ENCODE data around the gene MAD1L1.

MAD1L1 gene

DNA sequence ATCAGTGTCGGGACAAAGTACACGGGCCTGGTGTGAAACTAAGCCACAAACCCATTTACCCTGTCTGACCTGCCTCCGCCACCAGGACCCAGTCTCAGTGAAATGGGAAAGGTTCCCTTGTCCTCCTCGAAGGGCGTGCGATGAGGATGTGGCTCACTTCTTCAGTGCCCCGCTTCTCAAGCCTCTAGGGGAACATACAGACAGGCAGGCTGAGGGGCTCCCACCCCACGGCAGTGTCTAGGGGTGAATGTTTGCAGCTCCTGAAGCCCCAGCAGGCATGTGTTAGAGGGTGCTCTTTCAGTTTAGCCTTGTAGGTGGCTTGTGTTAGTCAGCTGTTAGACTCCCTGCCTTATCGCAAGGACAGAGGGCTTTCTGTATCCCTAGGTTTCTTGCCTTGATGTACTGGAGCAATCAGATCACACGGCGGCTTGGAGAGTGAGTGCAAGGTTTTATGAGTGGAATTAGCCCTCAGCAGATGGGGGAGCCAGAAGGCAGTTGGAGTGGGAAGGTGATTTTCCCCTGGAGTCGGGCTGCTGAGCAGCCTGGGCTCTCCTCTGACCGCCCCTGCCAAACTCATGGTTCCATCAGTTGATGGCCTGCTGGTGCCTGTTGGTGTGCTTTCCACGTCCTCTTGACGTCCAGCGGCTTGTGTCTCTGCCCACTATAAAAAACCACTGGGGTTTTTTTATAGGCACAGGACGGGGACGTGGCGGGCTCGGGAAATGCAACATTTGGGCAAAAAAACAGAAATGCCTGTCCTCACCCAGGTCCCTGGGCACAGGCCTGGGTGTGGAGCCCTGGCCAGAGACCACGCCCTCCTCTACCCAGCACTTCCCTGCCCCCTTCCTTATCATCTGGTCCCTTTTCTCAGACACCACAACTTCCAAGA is 10.0 kb upstream of the MAD1L1 start:
- DNase-seq (ENCODE audit: low read depth), result no peak

DNA sequence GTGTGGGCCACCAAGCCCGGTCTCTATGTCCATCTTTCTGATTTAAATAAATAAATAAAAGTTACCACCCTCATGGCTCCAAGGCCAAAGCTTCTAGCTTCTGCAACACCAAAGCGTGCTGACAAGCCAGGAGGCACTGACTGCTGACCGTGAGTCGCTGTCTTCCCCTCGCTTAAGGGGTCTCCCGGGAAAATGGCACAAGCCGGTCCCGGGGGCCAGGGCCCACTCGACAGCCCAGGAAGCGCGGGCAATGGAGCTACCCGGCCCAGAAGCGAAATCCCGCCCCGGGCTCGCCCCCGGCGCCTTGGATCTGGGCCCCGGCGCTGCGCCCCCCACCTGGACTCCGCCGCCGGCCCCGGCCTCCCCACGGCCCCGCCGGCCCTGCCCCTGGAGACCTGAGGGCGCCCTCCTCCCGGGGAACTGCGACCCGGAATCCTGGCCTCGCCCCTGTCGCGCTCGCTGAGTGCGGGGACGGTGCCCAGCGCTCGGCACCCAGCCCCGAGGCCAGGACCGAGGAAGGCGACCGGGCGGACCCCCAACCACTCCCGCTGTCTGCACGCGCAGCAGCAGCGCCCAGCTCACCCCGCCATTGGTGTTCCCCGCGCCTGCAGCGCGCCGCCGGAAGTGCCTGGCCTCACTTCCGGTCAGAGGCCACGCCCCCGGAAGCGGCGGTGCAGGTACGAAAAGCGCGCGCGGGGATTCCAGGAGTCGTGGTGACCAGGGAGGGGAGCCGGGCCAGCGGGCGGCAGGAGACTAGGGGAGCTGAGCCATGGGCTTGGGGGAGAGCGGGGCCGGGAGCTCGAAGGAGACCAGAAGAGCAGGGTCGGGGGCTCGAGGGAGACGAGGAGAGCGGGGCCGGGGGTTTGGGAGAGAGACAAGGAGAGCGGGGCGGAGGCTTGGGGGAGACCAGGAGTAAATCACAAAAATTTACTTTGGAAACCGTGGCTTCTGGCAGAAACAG is 9.1 kb upstream of the MAD1L1 start, which contains the start of the genes MRM2 and NUDT1:
TSS of gene MRM2 (minus strand) at position 626 of the 961 bp plus-strand sequence. CDS start at position 590, 36 bp downstream.
TSS of gene NUDT1 (plus strand) at position 647 of the 961 bp plus-strand sequence. CDS start 2,349 bp downstream, outside the sequence.
- peak; percentile 34 for DNase-seq (ENCODE audit: low read depth)

DNA sequence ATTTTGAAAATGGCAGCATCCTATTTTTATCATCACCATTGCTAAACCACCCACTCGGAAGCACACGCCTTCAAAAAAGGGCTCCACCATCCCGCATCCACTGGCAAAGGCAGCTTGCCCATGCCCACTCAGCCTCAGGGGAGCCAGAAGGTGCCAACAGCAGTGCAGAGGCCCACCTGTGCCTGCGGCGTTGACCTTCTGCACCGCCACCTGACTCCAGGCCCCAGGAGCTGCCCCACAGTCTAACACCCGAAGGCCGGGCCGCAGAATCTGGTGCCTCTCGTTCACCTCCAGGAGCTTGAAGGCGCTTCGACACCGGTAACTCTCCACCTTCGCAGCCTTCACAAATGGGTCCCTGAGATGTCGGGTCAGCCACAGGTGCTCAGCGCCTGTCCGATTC is 6.5 kb upstream of the MAD1L1 start:
- no peak for DNase-seq (ENCODE audit: low read depth)

DNA sequence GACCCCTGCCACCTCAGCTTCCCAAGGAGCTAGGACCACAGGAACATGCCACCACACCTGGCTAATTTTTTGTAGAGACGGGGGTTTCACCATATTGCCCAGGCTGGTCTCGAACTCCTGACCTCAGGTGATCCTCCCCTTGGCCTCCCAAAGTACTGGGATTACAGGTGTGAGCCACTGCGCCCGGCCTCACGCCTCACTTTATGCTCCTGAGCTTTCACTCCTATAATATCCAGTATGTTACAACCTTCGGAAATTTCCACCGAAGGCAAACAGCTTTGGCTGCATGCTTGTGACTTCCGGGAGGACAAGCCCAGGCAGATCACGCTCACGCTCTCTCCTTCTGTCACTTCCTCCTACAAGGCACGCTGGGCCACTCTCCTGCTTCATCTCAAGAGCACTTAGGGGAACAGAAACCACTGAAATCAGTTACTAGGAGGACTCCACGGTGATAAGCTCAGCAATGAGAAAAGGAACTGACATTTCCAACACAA is 4.4 kb upstream of the MAD1L1 start:
- DNase-seq (ENCODE audit: low read depth), result no peak

DNA sequence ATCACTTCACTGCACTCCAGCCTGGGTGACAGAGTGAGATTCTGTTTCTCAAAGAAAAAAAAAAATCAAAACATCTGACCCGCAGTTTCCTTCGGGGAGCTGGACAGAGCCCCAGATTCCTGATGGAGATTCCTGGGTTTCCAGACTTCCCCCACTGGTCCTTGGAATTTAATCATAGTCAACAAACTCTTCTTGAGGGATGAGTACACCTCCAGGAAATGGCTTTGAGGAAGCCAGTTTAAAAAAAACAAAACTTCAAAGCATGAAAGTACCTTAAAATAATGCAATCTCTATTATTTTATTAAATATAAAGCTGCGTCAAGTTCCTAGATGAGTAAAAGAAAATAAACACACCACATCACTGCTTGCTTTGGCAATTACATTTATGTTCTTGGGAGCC is 1.2 kb upstream of the MAD1L1 start:
- no peak for DNase-seq (ENCODE audit: low read depth)

DNA sequence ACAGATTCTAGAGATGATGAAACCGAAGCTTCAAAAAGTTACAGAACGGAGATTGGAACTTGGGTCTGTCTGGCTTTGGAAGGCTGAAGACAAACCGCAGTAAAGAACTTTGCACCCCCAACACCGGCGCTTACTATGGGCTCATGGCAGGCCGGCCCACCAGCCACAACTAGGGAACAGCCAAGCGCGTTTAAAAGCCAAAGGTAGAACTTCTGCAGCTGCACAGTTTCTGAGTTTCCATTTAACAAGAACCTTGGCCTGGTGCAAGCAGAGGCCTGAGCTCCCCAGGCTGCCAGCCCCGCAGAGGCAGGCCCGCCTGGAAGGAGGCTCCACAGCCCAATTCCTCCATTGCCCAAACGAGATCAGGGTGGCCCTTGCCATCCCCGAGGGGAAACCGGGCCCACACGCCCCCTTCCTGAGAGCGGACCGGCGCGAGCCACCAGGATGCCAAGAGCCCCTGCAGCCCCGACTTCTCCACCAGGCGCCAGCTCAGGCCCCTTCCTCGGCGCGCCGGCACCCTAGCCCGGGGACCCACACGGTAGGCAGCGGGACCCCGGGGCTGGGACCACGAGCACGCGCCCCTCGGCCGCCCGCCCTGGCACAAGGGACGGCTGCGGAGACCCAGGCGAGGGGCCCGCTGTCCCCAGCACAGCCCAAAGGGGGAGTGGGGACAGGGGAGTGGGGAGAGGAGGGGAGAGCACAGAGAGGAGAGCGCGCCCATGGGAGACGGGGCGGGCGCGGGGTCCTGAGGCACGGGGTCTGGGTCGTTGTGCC is 566 bp downstream of the MAD1L1 start:
- DNase-seq (ENCODE audit: low read depth), result no peak

DNA sequence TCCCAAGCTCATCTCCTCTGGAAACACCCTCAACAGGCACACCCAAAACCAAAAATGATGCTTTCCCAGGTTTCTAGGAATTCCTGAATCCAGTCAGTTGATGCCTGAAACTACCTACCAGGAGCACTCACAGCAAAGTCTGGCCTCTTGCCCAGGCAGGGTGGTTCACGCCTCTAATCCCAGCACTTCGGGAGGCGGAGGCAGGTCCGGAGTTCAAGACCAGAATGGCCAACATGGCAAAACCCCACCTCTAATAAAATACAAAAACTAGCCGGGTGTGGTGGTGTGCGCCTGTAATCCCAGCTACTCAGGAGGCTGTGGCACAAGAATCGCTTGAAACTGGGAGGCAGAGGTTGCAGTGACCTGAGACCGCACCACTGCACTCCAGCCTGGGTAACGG is 1.9 kb downstream of the MAD1L1 start:
- DNase-seq (ENCODE audit: low read depth), result no peak

DNA sequence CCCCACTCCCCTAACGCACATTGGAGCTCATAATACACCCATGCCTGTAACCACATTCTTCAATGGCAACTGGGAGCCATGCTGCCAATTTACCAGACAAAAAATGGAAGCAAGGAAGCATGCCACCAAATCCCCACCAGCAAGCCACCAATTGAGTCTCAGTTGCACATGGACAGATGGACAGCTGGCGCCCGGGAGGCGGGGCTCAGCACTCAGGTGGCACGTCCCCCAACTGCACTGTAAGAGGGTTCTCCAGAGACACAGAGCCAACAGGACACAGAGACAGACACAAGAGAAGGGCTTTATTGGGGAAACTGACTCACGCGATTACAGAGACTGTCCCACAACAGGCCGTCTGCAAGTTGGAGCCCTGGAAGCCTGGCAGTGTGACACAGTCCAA is 2.5 kb downstream of the MAD1L1 start:
- DNase-seq (ENCODE audit: low read depth), result no peak

DNA sequence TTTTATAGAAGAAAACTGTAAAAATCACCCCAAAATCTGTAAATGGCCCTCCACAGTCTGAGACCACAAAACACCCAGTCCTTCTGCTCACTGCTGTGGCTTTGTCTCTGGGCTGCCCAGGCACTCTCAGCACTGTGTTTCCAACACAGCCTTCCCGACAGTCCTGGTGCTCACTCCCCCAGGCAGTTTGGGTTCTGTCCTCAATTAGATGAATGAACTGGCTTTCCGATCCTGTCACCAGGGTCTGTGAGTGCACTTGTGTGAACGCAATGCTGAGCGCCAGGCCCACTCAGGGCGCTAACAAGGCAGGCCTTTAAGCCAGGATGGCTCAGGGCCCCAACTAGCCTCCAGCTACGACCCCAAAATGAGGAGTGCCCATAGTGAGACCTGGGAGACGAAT is 3.3 kb downstream of the MAD1L1 start:
- DNase-seq (ENCODE audit: low read depth), result no peak

DNA sequence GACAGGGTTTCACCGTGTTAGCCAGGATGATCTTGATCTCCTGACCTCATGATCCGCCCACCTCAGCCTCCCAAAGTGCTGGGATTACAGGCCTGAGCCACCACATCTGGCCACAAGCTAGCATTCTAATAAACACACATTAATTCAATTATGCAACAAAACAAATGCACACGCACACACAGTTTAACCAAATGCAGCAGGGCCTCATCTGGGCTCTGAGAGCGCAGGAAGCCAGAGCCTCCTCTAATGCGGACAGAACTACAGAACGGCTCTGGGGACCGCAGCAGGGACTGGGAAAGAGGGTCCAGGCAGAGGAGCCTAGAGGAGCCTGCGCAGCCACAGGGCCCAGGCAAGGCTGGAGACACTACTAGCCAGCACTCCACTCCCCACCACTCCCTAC is 3.8 kb downstream of the MAD1L1 start:
- DNase-seq (ENCODE audit: low read depth), result no peak

DNA sequence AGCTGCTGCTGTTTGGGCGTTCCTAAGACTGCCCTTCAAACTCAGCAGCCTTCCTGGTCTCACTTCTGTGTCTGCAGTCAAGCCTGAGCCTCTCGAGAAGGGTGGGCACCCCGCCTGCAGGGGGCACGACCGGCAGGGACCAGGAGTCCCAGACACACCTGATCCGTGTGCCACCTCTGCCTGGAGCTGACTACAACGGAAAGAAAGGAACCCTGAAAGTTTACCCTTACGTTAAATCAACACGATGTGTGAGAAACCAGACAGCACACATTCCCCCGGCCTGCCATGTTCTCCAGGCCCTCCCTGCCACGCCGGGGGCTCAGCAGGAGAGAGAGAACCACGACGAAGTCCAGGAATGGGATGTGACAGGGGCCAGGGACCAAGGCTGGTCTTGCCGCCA is 5.0 kb downstream of the MAD1L1 start:
- DNase-seq (ENCODE audit: low read depth), result no peak

DNA sequence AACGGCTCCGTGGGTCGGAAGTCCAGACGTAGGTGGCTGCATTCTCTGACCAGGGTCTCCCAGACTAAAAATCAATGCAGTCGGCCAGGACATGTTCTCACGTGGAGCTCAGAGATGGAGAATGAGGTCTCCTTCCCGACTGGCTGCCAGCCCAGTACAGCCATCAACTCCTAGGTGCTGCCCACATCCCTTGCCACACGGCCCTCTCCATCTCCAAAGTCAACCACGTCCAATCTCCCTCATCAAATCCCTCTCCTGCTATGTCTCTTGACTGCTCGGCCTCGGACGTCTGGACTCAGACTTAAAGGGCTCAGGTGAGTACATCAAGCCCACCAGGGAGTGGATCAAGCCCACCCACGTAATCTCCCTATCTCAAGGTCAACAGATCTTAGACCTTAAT is 6.9 kb downstream of the MAD1L1 start:
- DNase-seq (ENCODE audit: low read depth), result no peak

DNA sequence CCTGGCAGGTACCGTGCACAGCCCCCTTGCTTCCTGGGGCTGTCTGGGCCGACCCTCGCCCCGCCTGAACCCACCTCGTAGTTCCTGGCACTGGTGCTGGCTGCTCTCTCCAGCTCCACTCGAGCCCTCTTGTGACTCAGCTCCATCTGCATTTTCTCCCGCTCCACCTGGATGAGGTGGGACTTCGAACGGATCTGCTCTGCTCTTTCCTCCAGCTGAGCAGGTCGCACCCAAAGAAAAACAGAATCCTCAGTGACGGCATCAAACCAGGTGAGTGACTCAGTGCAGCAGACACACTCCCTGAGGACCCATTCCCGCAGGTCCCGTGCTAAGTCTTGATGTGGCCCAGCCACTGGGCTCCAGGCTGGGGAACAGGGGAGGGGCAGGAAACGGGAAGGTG is 7.4 kb downstream of the MAD1L1 start:
- DNase-seq (ENCODE audit: low read depth), result no peak

DNA sequence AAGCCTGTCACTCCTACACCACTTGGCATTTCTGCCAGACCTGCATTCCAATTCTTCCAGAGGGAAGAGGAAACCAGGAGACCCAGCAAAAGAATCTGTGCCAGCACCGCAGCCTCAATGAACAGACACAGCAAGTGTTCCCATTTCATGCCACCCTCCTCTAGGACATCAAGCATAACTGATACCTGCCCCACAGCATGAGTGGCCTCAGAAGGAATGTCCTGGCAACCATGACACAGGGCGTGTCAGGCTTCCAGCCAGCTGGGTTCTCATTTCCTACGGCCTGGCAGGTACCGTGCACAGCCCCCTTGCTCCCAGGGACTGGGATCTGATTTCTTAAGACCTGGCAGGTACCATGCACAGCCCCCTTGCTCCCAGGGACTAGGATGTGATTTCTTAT is 7.8 kb downstream of the MAD1L1 start:
- DNase-seq (ENCODE audit: low read depth), result no peak

DNA sequence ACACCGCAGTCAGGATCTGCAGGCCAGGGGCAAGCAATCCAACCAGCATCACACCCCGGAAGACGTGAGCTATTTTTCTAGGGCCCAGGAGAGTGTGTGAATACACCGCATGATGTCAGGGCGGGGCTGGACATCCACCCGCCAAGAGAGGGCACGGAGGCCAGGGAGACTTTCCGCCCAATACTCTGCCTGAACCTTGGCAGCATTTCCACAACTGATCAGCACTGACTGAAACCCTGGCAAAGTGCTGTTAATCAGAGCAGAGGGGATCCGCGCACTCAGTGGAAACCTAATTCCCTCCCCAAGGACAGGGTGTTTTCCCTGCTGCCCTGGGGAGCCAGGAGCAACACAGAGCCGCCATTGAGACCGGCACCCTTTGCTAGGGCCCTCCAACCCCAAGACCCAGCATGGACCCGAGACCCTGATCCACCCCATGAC is 8.2 kb downstream of the MAD1L1 start:
- DNase-seq (ENCODE audit: low read depth), result no peak

DNA sequence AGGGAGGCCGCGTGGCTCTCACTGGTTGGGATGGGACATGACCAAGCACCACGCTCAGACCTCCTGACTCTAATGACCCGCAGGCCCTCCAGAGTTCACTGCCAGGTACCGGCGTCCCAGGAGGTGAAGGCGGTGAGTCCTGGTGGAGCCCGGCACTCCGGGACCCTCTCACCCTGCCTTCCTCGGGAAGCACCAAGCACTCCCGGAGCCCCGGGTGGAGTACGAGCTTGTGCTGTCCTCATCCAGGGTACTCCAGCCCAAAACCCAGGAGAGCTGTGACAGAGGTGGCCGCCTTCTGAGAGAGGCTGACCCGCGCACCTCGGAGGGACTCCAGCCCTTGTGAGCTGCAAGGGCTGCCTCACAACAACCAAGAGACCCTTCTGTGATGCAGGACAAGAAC is 9.4 kb downstream of the MAD1L1 start:
- DNase-seq (ENCODE audit: low read depth), result no peak

DNA sequence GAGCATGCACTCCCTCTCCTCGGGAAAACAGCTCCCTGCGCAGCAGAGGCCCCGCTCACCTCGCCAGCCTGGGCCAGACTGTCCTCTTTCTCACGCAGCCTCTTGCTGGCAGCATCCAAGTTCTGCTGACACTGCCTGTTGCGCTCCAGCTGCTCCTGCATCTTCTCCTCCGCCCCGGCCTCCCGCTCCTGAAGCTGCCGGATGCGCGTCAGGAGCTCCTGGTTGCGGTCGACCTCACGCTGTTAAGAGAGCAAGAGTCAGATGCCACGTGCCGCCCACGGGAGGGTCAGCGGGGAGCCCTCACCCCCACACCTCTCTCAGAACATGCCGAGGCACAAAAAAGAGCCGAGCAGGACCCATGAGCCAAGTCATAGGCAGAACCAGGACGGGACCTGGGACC is 10.2 kb downstream of the MAD1L1 start:
- no peak for DNase-seq (ENCODE audit: low read depth)

DNA sequence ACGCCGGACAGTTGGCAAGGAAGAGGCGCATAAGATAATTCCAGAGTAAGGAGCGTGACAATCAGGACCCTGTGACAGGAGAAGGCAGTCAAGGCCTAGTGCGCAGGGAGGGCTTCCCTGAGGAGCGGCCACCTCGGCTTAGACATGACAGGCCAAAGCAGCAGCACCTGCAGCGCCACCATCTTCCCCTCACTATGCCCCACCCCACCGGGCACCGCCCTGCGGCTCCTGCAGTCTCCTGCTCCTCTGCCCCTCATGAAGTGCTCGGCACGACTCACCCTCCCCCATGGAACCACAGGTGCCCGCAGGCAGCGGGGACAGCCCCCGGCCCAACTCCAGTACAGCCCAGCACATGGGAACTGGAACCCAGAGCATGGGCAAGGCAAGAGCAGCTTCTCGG is 11.8 kb downstream of the MAD1L1 start:
- DNase-seq (ENCODE audit: low read depth), result no peak

DNA sequence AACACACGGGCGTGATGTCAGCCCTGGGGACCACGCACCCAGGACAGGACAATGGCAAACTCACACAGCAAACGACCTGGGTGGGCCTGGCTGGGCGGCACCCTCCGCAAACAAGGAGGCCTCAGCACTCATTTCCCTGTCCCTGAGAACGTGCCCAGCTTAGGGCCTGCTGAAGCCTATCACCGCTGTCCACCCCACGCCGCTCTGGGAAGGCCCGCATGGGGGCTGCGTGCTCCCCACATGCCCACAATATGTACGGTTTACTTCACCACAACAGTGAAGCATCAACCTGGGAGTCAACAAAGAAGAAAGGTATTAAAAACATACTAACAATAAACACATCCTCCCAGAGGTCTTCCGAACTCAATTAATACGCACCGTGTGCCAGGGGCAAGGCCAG is 12.2 kb downstream of the MAD1L1 start:
- no peak for DNase-seq (ENCODE audit: low read depth)

DNA sequence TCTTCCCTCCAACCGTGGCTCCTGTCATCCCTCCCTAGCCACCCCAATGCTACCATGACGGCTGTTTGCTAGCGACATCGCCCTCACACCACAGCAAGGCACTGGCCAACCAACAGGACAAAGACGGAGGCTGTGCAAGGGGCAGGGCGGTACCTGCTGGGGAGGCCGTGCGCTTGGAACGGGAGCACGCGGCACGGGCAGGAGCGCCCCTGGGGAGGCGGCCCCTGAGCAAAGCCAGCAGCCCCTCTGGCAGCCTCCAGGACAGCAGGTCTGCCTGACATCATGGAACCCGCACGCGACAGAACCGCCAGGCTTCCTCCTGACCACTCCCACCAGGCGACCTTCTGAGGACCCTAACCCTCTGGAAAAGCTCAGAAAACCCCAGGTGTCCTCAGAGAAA is 12.7 kb downstream of the MAD1L1 start:
- DNase-seq (ENCODE audit: low read depth), result no peak

DNA sequence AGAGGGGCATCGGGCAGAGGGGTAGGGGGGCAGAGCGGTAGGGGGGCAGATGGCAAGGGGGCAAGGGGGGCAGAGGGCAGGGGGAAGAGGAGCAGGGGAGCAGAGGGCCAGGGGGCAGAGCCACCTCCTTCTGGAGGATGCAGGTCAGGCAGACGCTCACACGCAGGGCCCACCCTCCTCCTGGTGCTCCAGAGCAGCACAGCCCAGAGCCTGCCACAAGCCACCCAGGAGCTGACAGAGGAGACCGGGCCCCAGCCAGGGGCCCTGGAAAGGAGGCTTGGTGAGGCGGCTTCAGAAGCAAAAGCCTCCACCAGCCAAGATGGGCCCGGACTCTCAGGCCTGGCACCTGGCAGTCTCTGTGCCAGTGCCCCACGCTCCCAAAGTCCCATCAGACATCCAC is 13.1 kb downstream of the MAD1L1 start:
- DNase-seq (ENCODE audit: low read depth), result no peak

DNA sequence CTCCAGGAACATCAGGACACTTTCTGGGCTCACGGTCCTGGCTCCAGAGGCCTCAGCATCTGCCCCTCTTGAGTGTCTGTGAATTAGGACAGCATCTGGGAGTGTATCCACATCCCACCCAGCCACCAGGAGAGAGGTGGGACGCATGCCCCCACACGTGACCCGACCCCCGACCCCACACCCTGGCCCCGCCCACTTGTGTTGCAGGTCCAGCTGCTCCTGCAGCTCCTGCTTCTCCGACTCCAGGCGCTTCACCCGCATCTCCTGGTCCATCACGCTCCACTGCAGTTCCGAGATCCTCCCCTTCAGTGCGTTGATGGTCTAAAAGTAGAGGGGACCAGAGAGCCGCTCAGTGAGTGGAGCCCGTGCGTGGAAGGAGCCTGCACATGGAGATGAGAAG is 13.6 kb downstream of the MAD1L1 start:
- DNase-seq (ENCODE audit: low read depth), result no peak
